ENCODE results near the gene LHX6.

The LHX6 gene

DNA sequence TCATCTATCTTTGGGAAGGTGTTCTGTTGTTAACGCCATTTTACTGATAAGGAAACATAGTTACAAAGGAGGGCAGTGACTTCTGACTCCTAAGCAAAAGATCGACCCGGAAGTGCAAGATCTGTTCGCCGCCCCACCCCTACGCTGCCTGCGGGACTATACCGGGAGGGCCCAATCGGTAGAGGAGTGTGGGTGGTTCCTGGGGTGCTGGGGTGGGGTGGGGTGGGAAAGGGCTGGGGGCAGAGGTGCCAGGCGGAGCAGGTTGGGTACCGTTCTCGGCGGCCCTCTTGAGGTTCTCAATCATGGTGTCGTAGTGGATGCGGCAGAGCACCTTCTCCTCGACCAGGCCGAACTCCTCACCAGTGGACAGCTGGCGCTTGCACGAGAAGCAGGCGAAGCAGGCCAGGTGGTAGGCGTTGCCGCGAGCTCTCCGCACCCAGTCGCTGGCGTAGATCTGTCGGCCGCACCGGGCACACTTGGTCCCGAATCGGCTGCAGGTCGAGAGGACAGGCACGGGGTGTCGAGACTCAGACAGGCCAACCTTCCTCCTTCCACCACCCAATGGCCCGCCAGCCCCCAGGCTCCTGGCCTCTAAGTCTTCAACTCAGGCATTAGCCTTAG is 11.8 kb downstream of the LHX6 start:
- DNase-seq (ENCODE audit: low read depth in 1 of 2, low spot score in 1 of 2): no peak
- Histone ChIP-seq H3K27me3 (ENCODE audit: insufficient read depth, poor library complexity, severe bottlenecking) (peaks cover 69% of the 10 kb centered on the region), H3K27ac (replicated peaks) (no peak overlapping the region), H3K4me3 (replicated peaks; ENCODE audit: insufficient read depth, low read length) (no peak overlapping the region)
- TF ChIP-seq GABPA (IDR thresholded peaks at IDR 0.05; ENCODE audit: low read depth) (no peak), POLR2AphosphoS5 (IDR thresholded peaks at IDR 0.05; ENCODE audit: low read depth) (no peak)
- TF ChIP-seq, protein P1, sequence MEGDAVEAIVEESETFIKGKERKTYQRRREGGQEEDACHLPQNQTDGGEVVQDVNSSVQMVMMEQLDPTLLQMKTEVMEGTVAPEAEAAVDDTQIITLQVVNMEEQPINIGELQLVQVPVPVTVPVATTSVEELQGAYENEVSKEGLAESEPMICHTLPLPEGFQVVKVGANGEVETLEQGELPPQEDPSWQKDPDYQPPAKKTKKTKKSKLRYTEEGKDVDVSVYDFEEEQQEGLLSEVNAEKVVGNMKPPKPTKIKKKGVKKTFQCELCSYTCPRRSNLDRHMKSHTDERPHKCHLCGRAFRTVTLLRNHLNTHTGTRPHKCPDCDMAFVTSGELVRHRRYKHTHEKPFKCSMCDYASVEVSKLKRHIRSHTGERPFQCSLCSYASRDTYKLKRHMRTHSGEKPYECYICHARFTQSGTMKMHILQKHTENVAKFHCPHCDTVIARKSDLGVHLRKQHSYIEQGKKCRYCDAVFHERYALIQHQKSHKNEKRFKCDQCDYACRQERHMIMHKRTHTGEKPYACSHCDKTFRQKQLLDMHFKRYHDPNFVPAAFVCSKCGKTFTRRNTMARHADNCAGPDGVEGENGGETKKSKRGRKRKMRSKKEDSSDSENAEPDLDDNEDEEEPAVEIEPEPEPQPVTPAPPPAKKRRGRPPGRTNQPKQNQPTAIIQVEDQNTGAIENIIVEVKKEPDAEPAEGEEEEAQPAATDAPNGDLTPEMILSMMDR (IDR thresholded peaks at IDR 0.05; ENCODE audit: insufficient read depth, low read length): no peak
- TF ChIP-seq, protein P2, sequence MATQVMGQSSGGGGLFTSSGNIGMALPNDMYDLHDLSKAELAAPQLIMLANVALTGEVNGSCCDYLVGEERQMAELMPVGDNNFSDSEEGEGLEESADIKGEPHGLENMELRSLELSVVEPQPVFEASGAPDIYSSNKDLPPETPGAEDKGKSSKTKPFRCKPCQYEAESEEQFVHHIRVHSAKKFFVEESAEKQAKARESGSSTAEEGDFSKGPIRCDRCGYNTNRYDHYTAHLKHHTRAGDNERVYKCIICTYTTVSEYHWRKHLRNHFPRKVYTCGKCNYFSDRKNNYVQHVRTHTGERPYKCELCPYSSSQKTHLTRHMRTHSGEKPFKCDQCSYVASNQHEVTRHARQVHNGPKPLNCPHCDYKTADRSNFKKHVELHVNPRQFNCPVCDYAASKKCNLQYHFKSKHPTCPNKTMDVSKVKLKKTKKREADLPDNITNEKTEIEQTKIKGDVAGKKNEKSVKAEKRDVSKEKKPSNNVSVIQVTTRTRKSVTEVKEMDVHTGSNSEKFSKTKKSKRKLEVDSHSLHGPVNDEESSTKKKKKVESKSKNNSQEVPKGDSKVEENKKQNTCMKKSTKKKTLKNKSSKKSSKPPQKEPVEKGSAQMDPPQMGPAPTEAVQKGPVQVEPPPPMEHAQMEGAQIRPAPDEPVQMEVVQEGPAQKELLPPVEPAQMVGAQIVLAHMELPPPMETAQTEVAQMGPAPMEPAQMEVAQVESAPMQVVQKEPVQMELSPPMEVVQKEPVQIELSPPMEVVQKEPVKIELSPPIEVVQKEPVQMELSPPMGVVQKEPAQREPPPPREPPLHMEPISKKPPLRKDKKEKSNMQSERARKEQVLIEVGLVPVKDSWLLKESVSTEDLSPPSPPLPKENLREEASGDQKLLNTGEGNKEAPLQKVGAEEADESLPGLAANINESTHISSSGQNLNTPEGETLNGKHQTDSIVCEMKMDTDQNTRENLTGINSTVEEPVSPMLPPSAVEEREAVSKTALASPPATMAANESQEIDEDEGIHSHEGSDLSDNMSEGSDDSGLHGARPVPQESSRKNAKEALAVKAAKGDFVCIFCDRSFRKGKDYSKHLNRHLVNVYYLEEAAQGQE (IDR thresholded peaks at IDR 0.05; ENCODE audit: insufficient replicate concordance, low read depth): no peak

DNA sequence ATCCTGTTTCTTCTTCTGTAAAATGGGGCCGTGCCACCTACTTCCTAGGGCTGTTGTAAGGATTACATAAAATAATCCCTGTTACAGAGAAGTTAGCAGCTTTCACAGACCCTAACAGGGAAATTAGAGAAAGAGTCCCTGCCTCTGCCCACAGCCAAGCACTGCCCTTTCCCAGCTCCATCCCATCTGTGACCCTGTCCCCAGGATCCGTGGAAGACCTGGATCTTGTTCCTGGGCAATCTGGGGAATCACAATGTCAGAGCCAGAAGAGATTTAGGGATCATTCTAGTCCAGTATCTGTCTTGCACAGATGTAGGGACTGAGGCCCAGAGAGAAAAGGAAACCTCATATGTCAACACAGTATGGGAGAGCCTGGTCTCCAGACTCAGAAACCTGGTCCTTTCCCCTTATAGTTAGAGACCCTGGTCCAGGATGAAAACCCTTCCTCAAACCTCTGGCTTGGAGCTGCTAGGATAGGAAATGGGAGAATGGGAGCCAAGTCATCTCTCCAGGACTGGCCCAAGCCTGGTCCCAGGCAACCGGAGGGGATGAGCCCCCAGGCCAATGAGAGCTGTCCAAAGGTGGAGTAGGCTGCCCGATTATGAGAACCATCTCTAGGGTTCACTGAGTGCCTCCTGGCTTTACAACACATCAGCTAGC is 12.5 kb downstream of the LHX6 start:
- DNase-seq (ENCODE audit: low read depth in 1 of 2, low spot score in 1 of 2): no peak
- peaks cover 69% of the 10 kb centered on the region for H3K27me3 ChIP-seq (ENCODE audit: insufficient read depth, poor library complexity, severe bottlenecking)
- H3K4me3 ChIP-seq (replicated peaks; ENCODE audit: insufficient read depth, low read length): no peak overlapping the region
- H3K27ac ChIP-seq (replicated peaks): no peak overlapping the region
- TF ChIP-seq, protein P1 (IDR thresholded peaks at IDR 0.05; ENCODE audit: insufficient read depth, low read length): no peak
- TF ChIP-seq POLR2AphosphoS5 (IDR thresholded peaks at IDR 0.05; ENCODE audit: low read depth) (no peak), SPI1 (IDR thresholded peaks at IDR 0.05; ENCODE audit: borderline replicate concordance, low read depth) (no peak)

DNA sequence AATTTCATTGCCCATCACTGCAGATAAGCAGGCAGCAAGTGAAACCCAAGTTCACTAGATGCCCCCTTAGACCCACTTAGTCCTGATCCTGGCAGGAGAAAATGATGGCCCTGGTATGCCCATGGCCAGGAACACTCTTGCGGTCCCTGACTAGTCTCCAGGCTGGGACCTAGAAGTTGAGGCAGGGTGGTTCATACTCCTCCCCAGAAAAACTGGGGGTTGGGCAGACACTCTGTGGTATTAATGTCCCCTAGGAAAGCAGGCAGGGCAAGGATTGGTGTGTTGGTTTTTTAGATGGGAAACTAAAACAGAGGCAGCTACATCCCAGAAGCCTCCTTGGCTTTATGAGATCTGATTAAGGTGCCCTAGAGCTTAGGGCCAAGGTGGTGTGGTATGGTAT is 13.1 kb downstream of the LHX6 start:
- Histone ChIP-seq H3K4me3 (replicated peaks; ENCODE audit: insufficient read depth, low read length) (no peak overlapping the region), H3K27me3 (ENCODE audit: insufficient read depth, poor library complexity, severe bottlenecking) (peaks cover 68% of the 10 kb centered on the region), H3K27ac (replicated peaks) (no peak overlapping the region)
- no peak for DNase-seq (ENCODE audit: low read depth in 1 of 2, low spot score in 1 of 2)
- TF ChIP-seq, protein P2 (IDR thresholded peaks at IDR 0.05; ENCODE audit: insufficient replicate concordance, low read depth): no peak
- TF ChIP-seq SPI1 (IDR thresholded peaks at IDR 0.05; ENCODE audit: borderline replicate concordance, low read depth) (no peak), POLR2AphosphoS5 (IDR thresholded peaks at IDR 0.05; ENCODE audit: low read depth) (no peak), GABPA (IDR thresholded peaks at IDR 0.05; ENCODE audit: low read depth) (no peak)
- TF ChIP-seq, protein P1 (IDR thresholded peaks at IDR 0.05; ENCODE audit: insufficient read depth, low read length): no peak
